ENCODE measurements around the gene FOXO3.

FOXO3 gene

GRCh38 chr6:108616973-108617372 lies 56.3 kb downstream of the FOXO3 start:
- no peak overlapping the region for H3K4me3 ChIP-seq (ENCODE audit: low read depth, low read length)
- ChIA-PET CTCF (interaction anchor here (0.6 kb wide), 1 partner anchor 167 kb away, joined by 3 read pairs; no protein-coding TSS in a partner anchor), POLR2A (no interaction called here)
- DNase-seq (ENCODE audit: low read depth, low spot score): no peak
- TF ChIP-seq, protein P1, sequence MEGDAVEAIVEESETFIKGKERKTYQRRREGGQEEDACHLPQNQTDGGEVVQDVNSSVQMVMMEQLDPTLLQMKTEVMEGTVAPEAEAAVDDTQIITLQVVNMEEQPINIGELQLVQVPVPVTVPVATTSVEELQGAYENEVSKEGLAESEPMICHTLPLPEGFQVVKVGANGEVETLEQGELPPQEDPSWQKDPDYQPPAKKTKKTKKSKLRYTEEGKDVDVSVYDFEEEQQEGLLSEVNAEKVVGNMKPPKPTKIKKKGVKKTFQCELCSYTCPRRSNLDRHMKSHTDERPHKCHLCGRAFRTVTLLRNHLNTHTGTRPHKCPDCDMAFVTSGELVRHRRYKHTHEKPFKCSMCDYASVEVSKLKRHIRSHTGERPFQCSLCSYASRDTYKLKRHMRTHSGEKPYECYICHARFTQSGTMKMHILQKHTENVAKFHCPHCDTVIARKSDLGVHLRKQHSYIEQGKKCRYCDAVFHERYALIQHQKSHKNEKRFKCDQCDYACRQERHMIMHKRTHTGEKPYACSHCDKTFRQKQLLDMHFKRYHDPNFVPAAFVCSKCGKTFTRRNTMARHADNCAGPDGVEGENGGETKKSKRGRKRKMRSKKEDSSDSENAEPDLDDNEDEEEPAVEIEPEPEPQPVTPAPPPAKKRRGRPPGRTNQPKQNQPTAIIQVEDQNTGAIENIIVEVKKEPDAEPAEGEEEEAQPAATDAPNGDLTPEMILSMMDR (IDR thresholded peaks at IDR 0.05; ENCODE audit: insufficient read depth, low read length, missing control alignments): no peak

DNA sequence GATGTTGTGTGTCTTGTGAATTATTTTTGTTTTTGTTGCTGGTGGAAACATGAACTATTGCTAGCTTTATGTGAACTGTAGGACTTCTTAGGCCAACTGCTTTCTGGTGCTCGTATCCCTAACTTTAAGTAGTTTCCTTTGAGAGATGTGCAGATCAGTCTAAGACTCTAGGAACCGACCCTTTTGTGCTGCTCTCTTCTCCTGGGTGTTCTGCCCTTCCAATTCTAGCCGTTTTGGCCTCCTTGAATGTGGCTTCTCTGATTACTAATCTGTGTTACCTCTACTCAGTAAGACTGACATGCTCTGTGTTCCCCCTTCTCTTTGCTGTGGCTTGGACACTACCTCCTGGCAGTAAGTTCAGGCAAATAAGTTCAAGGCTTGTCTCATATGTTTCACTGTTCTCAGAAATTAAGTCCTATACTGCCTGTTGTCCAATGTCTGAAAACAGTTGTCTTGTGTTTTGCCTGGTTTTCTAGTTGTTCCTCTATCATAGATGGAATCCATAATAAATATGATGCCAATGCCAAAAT lies 58.0 kb downstream of the FOXO3 start:
- CTCF ChIA-PET: interaction anchor here (1.0 kb wide), 1 partner anchor 21 kb away, joined by 3 read pairs; no protein-coding TSS in a partner anchor
- no peak for DNase-seq (ENCODE audit: low read depth, low spot score)
- POLR2A ChIA-PET: no interaction called here
- H3K4me3 ChIP-seq (ENCODE audit: low read depth, low read length): no peak overlapping the region
- TF ChIP-seq, protein P1 (IDR thresholded peaks at IDR 0.05; ENCODE audit: insufficient read depth, low read length, missing control alignments): no peak

DNA sequence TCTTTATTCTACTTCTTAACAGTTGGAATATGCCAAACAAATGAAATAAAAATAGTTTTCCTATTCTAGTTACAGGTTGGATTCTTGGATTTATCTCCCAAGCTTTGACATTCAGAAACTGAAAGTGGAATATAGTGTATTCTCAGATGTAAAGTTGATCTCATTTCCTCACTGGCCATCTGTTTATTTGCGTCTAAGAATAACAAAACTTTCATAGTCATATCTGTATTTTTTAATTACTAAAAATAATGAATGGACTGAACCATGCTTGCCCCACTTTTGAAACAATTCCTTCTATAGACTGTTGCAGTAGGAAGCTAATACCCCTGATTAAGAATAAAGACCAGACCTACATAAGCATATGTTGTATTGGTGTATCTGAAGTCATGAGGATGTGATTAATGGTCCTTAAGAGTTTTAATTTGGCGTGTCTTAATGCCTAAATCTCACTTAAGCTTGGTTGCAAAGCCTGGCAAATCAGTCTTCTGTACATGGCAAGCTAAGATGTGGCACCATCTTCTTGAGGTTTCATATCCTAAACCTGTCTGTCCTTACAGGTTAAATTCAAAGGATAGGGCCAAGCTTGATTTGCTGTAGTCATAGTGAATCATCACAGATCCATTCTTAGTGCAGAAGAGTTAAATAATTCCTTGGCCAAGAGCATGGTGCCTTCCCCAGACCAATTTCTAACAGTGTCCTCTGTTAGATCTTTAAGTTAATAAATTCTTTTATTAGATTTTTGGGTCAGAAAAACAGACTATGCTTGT lies 58.9 kb downstream of the FOXO3 start:
- no peak for DNase-seq (ENCODE audit: low read depth, low spot score)
- ChIA-PET POLR2A (no interaction called here), CTCF (interaction anchor here (0.6 kb wide), 1 partner anchor 1690 kb away, joined by 4 read pairs; no protein-coding TSS in a partner anchor)
- H3K4me3 ChIP-seq (ENCODE audit: low read depth, low read length): no peak overlapping the region
- TF ChIP-seq, protein P1 (IDR thresholded peaks at IDR 0.05; ENCODE audit: insufficient read depth, low read length, missing control alignments): no peak

DNA sequence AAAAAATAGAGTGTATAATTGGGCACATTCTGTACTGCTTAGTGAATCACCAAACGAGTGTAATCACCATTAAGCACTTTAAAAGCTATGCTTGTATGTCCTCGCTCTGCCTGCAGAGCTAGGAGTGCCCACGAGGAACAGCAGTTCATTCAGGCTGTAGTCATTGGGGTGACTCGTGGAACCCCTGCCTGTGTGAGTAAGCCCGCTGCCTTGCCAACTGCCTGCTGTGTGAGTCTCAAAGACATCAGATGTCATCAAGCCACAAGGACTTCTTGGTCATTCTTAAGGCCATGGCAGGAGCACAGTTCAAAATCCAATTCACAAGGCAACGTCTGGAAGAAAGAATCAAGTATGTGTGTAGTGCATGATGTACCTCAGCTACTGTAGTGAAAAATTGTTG lies 60.4 kb downstream of the FOXO3 start:
- CTCF ChIA-PET: interaction anchor here (0.6 to 1.8 kb wide), 5 partner anchors 12 to 649 kb away, joined by 3 to 6 read pairs (median 4); no protein-coding TSS in a partner anchor
- peak; percentile 59 for DNase-seq (ENCODE audit: low read depth, low spot score)
- TF ChIP-seq, protein P1 (IDR thresholded peaks at IDR 0.05; ENCODE audit: insufficient read depth, low read length, missing control alignments): no peak
- POLR2A ChIA-PET: interaction anchor here (0.6 to 1.5 kb wide), 2 partner anchors 33 to 41 kb away, joined by 4 to 6 read pairs; no protein-coding TSS in a partner anchor
- H3K4me3 ChIP-seq (ENCODE audit: low read depth, low read length): no peak overlapping the region

GRCh38 chr6:108622641-108623298 lies 62.1 kb downstream of the FOXO3 start:
- POLR2A ChIA-PET: interaction anchor here (1.6 kb wide), 1 partner anchor 63 kb away, joined by 5 read pairs; the partner anchor contains the start of gene FOXO3
- TF ChIP-seq, protein P1 (IDR thresholded peaks at IDR 0.05; ENCODE audit: insufficient read depth, low read length, missing control alignments): peak; percentile 18
- H3K4me3 ChIP-seq (ENCODE audit: low read depth, low read length): peak overlapping the region; percentile 38
- CTCF ChIA-PET: interaction anchor here (0.6 to 1.8 kb wide), 5 partner anchors 10 to 212 kb away, joined by 3 to 6 read pairs (median 3); no protein-coding TSS in a partner anchor
- peak; percentile 87 for DNase-seq (ENCODE audit: low read depth, low spot score)
